HCT116 (cell line): ENCODE results near the gene CDK2AP2. TPM values are rescaled to one million over a fixed set of nuclear protein-coding genes. Genes with fewer than 3 reads are reported as not detected.

Experiments
- ATAC-seq: fragments of 200-7000 bp; cut with Tn5 transposase; 2 replicates; pipeline ENCODE4 v1.9.1; 2020; ENCODE audit warnings: mild to moderate bottlenecking, moderate library complexity
- BruUV-seq: library from RNA; stranded (reverse); fragments of 400-500 nt; replicated peaks from 2 replicates; lab custom pipeline; 2021; lab: Mats Ljungman, UMichigan
- CTCF ChIA-PET: fragments of 300-600 bp; sonication (Branson Sonifier 250); formaldehyde crosslinking; loops from one replicate; lab custom pipeline; 2021; ENCODE audit warnings: antibody characterized with exemption; lab: Charles Lee
- POLR2A ChIA-PET: fragments of 300-600, 350-600 bp; sonication (Branson Sonifier 250); formaldehyde crosslinking; loops from one replicate; lab custom pipeline; 2021; ENCODE audit warnings: antibody characterized with exemption; lab: Charles Lee
- RAD21 ChIA-PET, 2 experiments: fragments of 300-600 bp; sonication (Branson Sonifier 250); formaldehyde crosslinking; loops; one replicate each; lab custom pipeline; 2023; ENCODE audit warnings: low total read pairs in 2 of 2; ENCODE audit not compliant: uncharacterized antibody in 2 of 2, unreplicated experiment in 2 of 2, low non-redundant PET in 1 of 2; lab: Charles Lee
- DNase-seq: peaks from one replicate; pipeline ENCODE4 v3.0.0-alpha.2; 2010; ENCODE audit warnings: low read depth, low spot score
- H2AFZ ChIP-seq: fragments of 200-600 bp; shearing (Covaris generic), sonication (generic); 2 replicates; pipeline ENCODE4 v1.6.1; 2017; ENCODE audit warnings: low read depth, mixed run types, mixed read lengths, antibody characterized with exemption, low read length; ENCODE audit not compliant: poor library complexity, severe bottlenecking
- H3K27ac ChIP-seq: 2 replicates; pipeline ENCODE4 v1.5.1; 2012; ENCODE audit warnings: low read depth, low read length
- H3K27me3 ChIP-seq: fragments of 200-600 bp; sonication (generic); 2 replicates; pipeline ENCODE4 v1.6.1; 2016; ENCODE audit warnings: mixed run types, low read length, mixed read lengths; ENCODE audit not compliant: insufficient read depth
- H3K36me3 ChIP-seq, 2 experiments: fragments of 200-500 bp in 1 of 2; fragments of 200-600 bp in 1 of 2; sonication (Bioruptor generic) in 1 of 2; sonication (generic) in 1 of 2; 2 replicates each; pipeline versions ENCODE4 v1.5.1 to v1.6.1; 2014 to 2016; ENCODE audit warnings: low read length in 2 of 2, inconsistent platforms in 1 of 2, mixed read lengths in 1 of 2, mixed run types in 1 of 2; ENCODE audit not compliant: insufficient read depth in 2 of 2, control insufficient read depth in 1 of 2
- H3K4me1 ChIP-seq, 2 experiments: fragments of 200-600 bp in 1 of 2; sonication (generic) in 1 of 2; 2 replicates each; pipeline versions ENCODE4 v1.5.1 to v1.6.1; 2012 to 2017; ENCODE audit warnings: low read length in 2 of 2, inconsistent platforms in 1 of 2, mild to moderate bottlenecking in 1 of 2, mixed read lengths in 1 of 2, mixed run types in 1 of 2, moderate library complexity in 1 of 2; ENCODE audit not compliant: insufficient read depth in 2 of 2, control insufficient read depth in 1 of 2
- H3K4me2 ChIP-seq: fragments of 200-600 bp; sonication (generic); 2 replicates; pipeline ENCODE4 v1.6.1; 2017; ENCODE audit warnings: mixed run types, low read length, mixed read lengths
- H3K4me3 ChIP-seq, 2 experiments: fragments of 200-600 bp in 1 of 2; sonication (generic) in 1 of 2; replicated peaks in 1 of 2; 2 replicates each; pipeline ENCODE4 v1.5.1; 2011 to 2016; ENCODE audit warnings: low read length in 2 of 2, control low read depth in 1 of 2, low read depth in 1 of 2, mild to moderate bottlenecking in 1 of 2, mixed read lengths in 1 of 2, mixed run types in 1 of 2
- H3K79me2 ChIP-seq: fragments of 200-600 bp; sonication (generic); 2 replicates; pipeline ENCODE4 v1.6.1; 2017; ENCODE audit warnings: mild to moderate bottlenecking, mixed run types, low read length, moderate library complexity, mixed read lengths; ENCODE audit not compliant: insufficient read depth
- H3K9ac ChIP-seq: fragments of 200-600 bp; sonication (generic); 2 replicates; pipeline ENCODE4 v1.6.1; 2016; ENCODE audit warnings: low read length, mixed read lengths
- H3K9me2 ChIP-seq: fragments of 200-600 bp; sonication (generic), shearing (Covaris generic); 2 replicates; pipeline ENCODE4 v1.6.1; 2017; ENCODE audit warnings: mixed run types, mild to moderate bottlenecking, moderate library complexity; ENCODE audit not compliant: insufficient read depth
- H3K9me3 ChIP-seq, 2 experiments: fragments of 200-500 bp in 1 of 2; fragments of 200-600 bp in 1 of 2; sonication (Bioruptor generic) in 1 of 2; sonication (generic) in 1 of 2; 2 replicates each; pipeline ENCODE4 v1.6.1; 2014 to 2017; ENCODE audit warnings: low read length in 2 of 2, mixed read lengths in 2 of 2, inconsistent platforms in 1 of 2, low read depth in 1 of 2, mild to moderate bottlenecking in 1 of 2, mixed run types in 1 of 2, moderate library complexity in 1 of 2; ENCODE audit not compliant: control insufficient read depth in 1 of 2, insufficient read depth in 1 of 2
- H4K20me1 ChIP-seq: fragments of 200-600 bp; sonication (generic), shearing (Covaris generic); 2 replicates; pipeline ENCODE4 v1.6.1; 2017; ENCODE audit warnings: mixed run types, mild to moderate bottlenecking, moderate library complexity; ENCODE audit not compliant: insufficient read depth
- CEBPB ChIP-seq: IDR thresholded peaks from 2 replicates; pipeline ENCODE4 v1.6.1; 2012; ENCODE audit warnings: low read depth
- EGR1 ChIP-seq: IDR thresholded peaks from 2 replicates; pipeline ENCODE4 v1.6.1; 2012; ENCODE audit warnings: low read depth
- ELF1 ChIP-seq: IDR thresholded peaks from 2 replicates; pipeline ENCODE4 v1.6.1; 2012; ENCODE audit warnings: low read depth, borderline replicate concordance
- EZH2 ChIP-seq: fragments of 200-600 bp; sonication (generic); IDR thresholded peaks from 2 replicates; pipeline ENCODE4 v1.6.1; 2017; ENCODE audit warnings: antibody characterized with exemption, mixed run types
- JUND ChIP-seq: IDR thresholded peaks from 2 replicates; pipeline ENCODE4 v1.6.1; 2012
- MAX ChIP-seq: IDR thresholded peaks from 2 replicates; pipeline ENCODE4 v1.6.1; 2012
- POLR2A ChIP-seq: IDR thresholded peaks from 2 replicates; pipeline ENCODE4 v1.7.0; 2011; ENCODE audit warnings: borderline replicate concordance; ENCODE audit not compliant: insufficient read depth, insufficient read length; ENCODE audit errors: extremely low read depth
- POLR2AphosphoS5 ChIP-seq: IDR thresholded peaks from 2 replicates; pipeline ENCODE4 v1.6.1; 2011; ENCODE audit warnings: mild to moderate bottlenecking, low read depth, low read length, moderate library complexity
- SIN3A ChIP-seq: IDR thresholded peaks from 2 replicates; pipeline ENCODE4 v1.6.1; 2012; ENCODE audit warnings: low read depth
- SP1 ChIP-seq: IDR thresholded peaks from 2 replicates; pipeline ENCODE4 v1.6.1; 2012; ENCODE audit warnings: low read depth
- SRF ChIP-seq: IDR thresholded peaks from 2 replicates; pipeline ENCODE4 v1.6.1; 2012; ENCODE audit warnings: low read depth
- TCF7L2 ChIP-seq: IDR thresholded peaks from 2 replicates; pipeline ENCODE4 v1.7.0; 2011; ENCODE audit warnings: borderline replicate concordance, inconsistent platforms; ENCODE audit not compliant: insufficient read depth, insufficient read length; ENCODE audit errors: extremely low read depth
- YY1 ChIP-seq: IDR thresholded peaks from 2 replicates; pipeline ENCODE4 v1.6.1; 2011; ENCODE audit warnings: low read length, low read depth, moderate library complexity, mild to moderate bottlenecking; ENCODE audit not compliant: insufficient replicate concordance; ENCODE audit errors: extremely low read depth
- ZBTB33 ChIP-seq: IDR thresholded peaks from 2 replicates; pipeline ENCODE4 v1.6.1; 2011; ENCODE audit warnings: mild to moderate bottlenecking, low read length, moderate library complexity; ENCODE audit not compliant: insufficient replicate concordance; ENCODE audit errors: extremely low read depth
- ZNF274 ChIP-seq: fragments of 200-500 bp; sonication (Bioruptor generic); IDR thresholded peaks from 2 replicates; pipeline ENCODE4 v1.6.1; 2014; ENCODE audit warnings: mild to moderate bottlenecking, low read depth, low read length, inconsistent platforms
- intact Hi-C: fragments of 100-400 bp; cut with micrococcal nuclease; formaldehyde crosslinking; loops from 2 replicates; pipeline ENCODE4 v1.10.0; 2022
- total RNA-seq: library from RNA; stranded (reverse); gene quantifications from one replicate; pipeline ENCODE4 v1.2.1, GENCODE V29; 2021; ENCODE audit not compliant: unreplicated experiment
- TF ChIP-seq, protein P1 (sequence below), 3 experiments: fragments of 200-600 bp in 1 of 3; sonication (generic) in 1 of 3; IDR thresholded peaks in 2 of 3; conservative IDR thresholded peaks in 1 of 3; 2 replicates each; pipeline ENCODE4 v1.5.1; 2012 to 2017; ENCODE audit warnings: low read depth in 2 of 3, low read length in 2 of 3, antibody characterized with exemption in 1 of 3, borderline replicate concordance in 1 of 3, control low read depth in 1 of 3, mild to moderate bottlenecking in 1 of 3, mixed read lengths in 1 of 3, mixed run types in 1 of 3, moderate library complexity in 1 of 3; ENCODE audit not compliant: insufficient read depth in 1 of 3
- TF ChIP-seq, protein P2 (sequence below): IDR thresholded peaks from 2 replicates; pipeline ENCODE4 v1.6.1; 2012; ENCODE audit warnings: low read depth

Gene CDK2AP2
- total RNA-seq, 1 experiment from 2014 or later: 53.6 TPM

GRCh38 chr11:67510023-67510345 is 2.0 kb upstream of the CDK2AP2 start:
- intact Hi-C loops: no loop called here
- RAD21 ChIA-PET: no interaction called here
- no peak for DNase-seq

More at GRCh38 chr11:67510023-67510345, 2.0 kb upstream of the CDK2AP2 start:
- Histone ChIP-seq H3K4me2 (no peak overlapping the region), H3K27me3 (no peaks in the 10 kb centered on the region), H3K36me3 (no peaks in the 10 kb centered on the region), H4K20me1 (no peaks in the 10 kb centered on the region), H3K9me2 (no peaks in the 10 kb centered on the region), H3K9ac (no peak overlapping the region), H3K9me3 (no peaks in the 10 kb centered on the region), H2AFZ (no peak overlapping the region), H3K27ac (no peak overlapping the region), H3K4me3 (no peak overlapping the region), H3K79me2 (peaks cover 11% of the 10 kb centered on the region; the same call in 1 of the 2 replicates), H3K4me1 (peaks cover 23 to 35% of the 10 kb centered on the region in 2 experiments)
- ChIA-PET POLR2A (no interaction called here), CTCF (no interaction called here)
- no TSS peak for BruUV-seq
- ATAC-seq: no peak
- TF ChIP-seq SRF (no peak), SIN3A (no peak), EGR1 (no peak), SP1 (no peak), POLR2A (no peak), ELF1 (no peak), POLR2AphosphoS5 (no peak), CEBPB (no peak), YY1 (no peak), JUND (no peak), TCF7L2 (no peak), ZNF274 (no peak), ZBTB33 (no peak), EZH2 (no peak), MAX (no peak)
- TF ChIP-seq, protein P1, sequence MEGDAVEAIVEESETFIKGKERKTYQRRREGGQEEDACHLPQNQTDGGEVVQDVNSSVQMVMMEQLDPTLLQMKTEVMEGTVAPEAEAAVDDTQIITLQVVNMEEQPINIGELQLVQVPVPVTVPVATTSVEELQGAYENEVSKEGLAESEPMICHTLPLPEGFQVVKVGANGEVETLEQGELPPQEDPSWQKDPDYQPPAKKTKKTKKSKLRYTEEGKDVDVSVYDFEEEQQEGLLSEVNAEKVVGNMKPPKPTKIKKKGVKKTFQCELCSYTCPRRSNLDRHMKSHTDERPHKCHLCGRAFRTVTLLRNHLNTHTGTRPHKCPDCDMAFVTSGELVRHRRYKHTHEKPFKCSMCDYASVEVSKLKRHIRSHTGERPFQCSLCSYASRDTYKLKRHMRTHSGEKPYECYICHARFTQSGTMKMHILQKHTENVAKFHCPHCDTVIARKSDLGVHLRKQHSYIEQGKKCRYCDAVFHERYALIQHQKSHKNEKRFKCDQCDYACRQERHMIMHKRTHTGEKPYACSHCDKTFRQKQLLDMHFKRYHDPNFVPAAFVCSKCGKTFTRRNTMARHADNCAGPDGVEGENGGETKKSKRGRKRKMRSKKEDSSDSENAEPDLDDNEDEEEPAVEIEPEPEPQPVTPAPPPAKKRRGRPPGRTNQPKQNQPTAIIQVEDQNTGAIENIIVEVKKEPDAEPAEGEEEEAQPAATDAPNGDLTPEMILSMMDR (IDR thresholded peaks at IDR 0.05 in 2 of 3, conservative IDR thresholded peaks at IDR 0.05 in 1 of 3; ENCODE audit: borderline replicate concordance in 1 of 3, insufficient read depth in 1 of 3, low read depth in 2 of 3, low read length in 2 of 3): no peak
- TF ChIP-seq, protein P2, sequence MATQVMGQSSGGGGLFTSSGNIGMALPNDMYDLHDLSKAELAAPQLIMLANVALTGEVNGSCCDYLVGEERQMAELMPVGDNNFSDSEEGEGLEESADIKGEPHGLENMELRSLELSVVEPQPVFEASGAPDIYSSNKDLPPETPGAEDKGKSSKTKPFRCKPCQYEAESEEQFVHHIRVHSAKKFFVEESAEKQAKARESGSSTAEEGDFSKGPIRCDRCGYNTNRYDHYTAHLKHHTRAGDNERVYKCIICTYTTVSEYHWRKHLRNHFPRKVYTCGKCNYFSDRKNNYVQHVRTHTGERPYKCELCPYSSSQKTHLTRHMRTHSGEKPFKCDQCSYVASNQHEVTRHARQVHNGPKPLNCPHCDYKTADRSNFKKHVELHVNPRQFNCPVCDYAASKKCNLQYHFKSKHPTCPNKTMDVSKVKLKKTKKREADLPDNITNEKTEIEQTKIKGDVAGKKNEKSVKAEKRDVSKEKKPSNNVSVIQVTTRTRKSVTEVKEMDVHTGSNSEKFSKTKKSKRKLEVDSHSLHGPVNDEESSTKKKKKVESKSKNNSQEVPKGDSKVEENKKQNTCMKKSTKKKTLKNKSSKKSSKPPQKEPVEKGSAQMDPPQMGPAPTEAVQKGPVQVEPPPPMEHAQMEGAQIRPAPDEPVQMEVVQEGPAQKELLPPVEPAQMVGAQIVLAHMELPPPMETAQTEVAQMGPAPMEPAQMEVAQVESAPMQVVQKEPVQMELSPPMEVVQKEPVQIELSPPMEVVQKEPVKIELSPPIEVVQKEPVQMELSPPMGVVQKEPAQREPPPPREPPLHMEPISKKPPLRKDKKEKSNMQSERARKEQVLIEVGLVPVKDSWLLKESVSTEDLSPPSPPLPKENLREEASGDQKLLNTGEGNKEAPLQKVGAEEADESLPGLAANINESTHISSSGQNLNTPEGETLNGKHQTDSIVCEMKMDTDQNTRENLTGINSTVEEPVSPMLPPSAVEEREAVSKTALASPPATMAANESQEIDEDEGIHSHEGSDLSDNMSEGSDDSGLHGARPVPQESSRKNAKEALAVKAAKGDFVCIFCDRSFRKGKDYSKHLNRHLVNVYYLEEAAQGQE: no peak
